Suppressor macrophage treated with lipopolysaccharide for 4 hours (primary cell): Measurements from ENCODE around the gene CHST3.

Experiments
- DNase-seq: peaks from one replicate; pipeline ENCODE4 v3.0.0-alpha.2; 2020

Gene CHST3

GRCh38 chr10:72061491-72061890 is 97.3 kb downstream of the CHST3 start:
- no peak for DNase-seq

GRCh38 chr10:72061930-72062329 is 97.7 kb downstream of the CHST3 start:
- no peak for DNase-seq

GRCh38 chr10:72062382-72062781 is 98.2 kb downstream of the CHST3 start:
- DNase-seq = no peak
